SK-N-MC (cell line): ENCODE measurements around the gene HSPA4.
A peak's percentile ranks its signal among the peaks of the same experiment; 100 is the strongest.
"Not testable (repeated sequence)": the region's sequence is repeated elsewhere in the genome, so short reads cannot be mapped to it uniquely, and the experiment has no call there.

ENCODE experiments used
- DNase-seq: peaks from one replicate; pipeline ENCODE4 v3.0.0-alpha.2; 2011; ENCODE audit warnings: low read depth, low spot score
- H3K27ac ChIP-seq: fragments of 200-600 bp; sonication (generic); 2 replicates; pipeline ENCODE4 v1.5.1; 2016; ENCODE audit warnings: mixed run types
- H3K36me3 ChIP-seq: fragments of 200-600 bp; sonication (generic); 2 replicates; pipeline ENCODE4 v1.6.1; 2017; ENCODE audit warnings: antibody characterized with exemption, low read length, mixed read lengths; ENCODE audit not compliant: insufficient read depth
- H3K4me3 ChIP-seq: fragments of 200-600 bp; sonication (generic); 2 replicates; pipeline ENCODE4 v1.5.1; 2016
- H3K9ac ChIP-seq: fragments of 200-600 bp; sonication (generic); 2 replicates; pipeline ENCODE4 v1.8.0; 2017; ENCODE audit warnings: mixed run types, mixed read lengths; ENCODE audit not compliant: insufficient read length
- H3K9me3 ChIP-seq: fragments of 200-600 bp; sonication (generic); 2 replicates; pipeline ENCODE4 v1.6.1; 2017; ENCODE audit warnings: low read depth, mild to moderate bottlenecking, antibody characterized with exemption, low read length, moderate library complexity, mixed read lengths
- EZH2 ChIP-seq: fragments of 200-600 bp; sonication (generic); IDR thresholded peaks from one replicate; pipeline ENCODE4 v1.6.1; 2017; ENCODE audit warnings: antibody characterized with exemption
- FOXP2 ChIP-seq: optimal IDR thresholded peaks from 2 replicates; pipeline ENCODE3; 2011; ENCODE audit warnings: mild to moderate bottlenecking, moderate library complexity; ENCODE audit not compliant: insufficient read depth; ENCODE audit errors: extremely low read length, control extremely low read depth
- POLR2AphosphoS5 ChIP-seq: IDR thresholded peaks from 2 replicates; pipeline ENCODE4 v1.6.1; 2012; ENCODE audit warnings: mild to moderate bottlenecking, low read depth, low read length, borderline replicate concordance

The HSPA4 gene

GRCh38 chr5:133132717-133133116 lies 80.9 kb downstream of the HSPA4 start:
- no peaks in the 10 kb centered on the region for H3K9me3 ChIP-seq
- no peak overlapping the region for H3K27ac ChIP-seq
- H3K4me3 ChIP-seq: no peak overlapping the region
- no peak for TF ChIP-seq FOXP2
- no peak for TF ChIP-seq EZH2
- no peak for TF ChIP-seq POLR2AphosphoS5
- no peak overlapping the region for H3K9ac ChIP-seq
- H3K36me3 ChIP-seq: no peaks in the 10 kb centered on the region
- no peak for DNase-seq

- not testable (repeated sequence) for H3K4me3 ChIP-seq, H3K9ac ChIP-seq, DNase-seq, H3K27ac ChIP-seq, H3K36me3 ChIP-seq, H3K9me3 ChIP-seq
These were observed 81.4 kb downstream of the HSPA4 start for GRCh38 chr5:133133241-133133640.

GRCh38 chr5:133136890-133137289 lies 85.1 kb downstream of the HSPA4 start:
- not testable (repeated sequence) for H3K4me3 ChIP-seq

GRCh38 chr5:133140311-133140710 lies 88.5 kb downstream of the HSPA4 start:
- Histone ChIP-seq H3K36me3 (no peaks in the 10 kb centered on the region), H3K9ac (no peak overlapping the region), H3K9me3 (no peaks in the 10 kb centered on the region), H3K27ac (no peak overlapping the region), H3K4me3 (no peak overlapping the region)
- no peak for DNase-seq
- TF ChIP-seq POLR2AphosphoS5 (no peak), EZH2 (no peak), FOXP2 (no peak)

More at GRCh38 chr5:133136890-133137289, 85.1 kb downstream of the HSPA4 start:
- not testable (repeated sequence) for H3K9me3 ChIP-seq, H3K9ac ChIP-seq, H3K27ac ChIP-seq, DNase-seq, H3K36me3 ChIP-seq

GRCh38 chr5:133141746-133142145 lies 89.9 kb downstream of the HSPA4 start:
- Histone ChIP-seq H3K36me3 (no peaks in the 10 kb centered on the region), H3K27ac (no peak overlapping the region), H3K4me3 (no peak overlapping the region), H3K9me3 (no peaks in the 10 kb centered on the region), H3K9ac (no peak overlapping the region)
- peak; percentile 18 for DNase-seq
- TF ChIP-seq EZH2 (no peak), FOXP2 (no peak), POLR2AphosphoS5 (no peak; the same call in 1 of the 2 replicates)

- H3K9me3 ChIP-seq: no peaks in the 10 kb centered on the region
- no peak for TF ChIP-seq FOXP2
These were observed 91.0 kb downstream of the HSPA4 start for GRCh38 chr5:133142782-133143181.

GRCh38 chr5:133144245-133144981 lies 92.6 kb downstream of the HSPA4 start:
- no peak for DNase-seq
- TF ChIP-seq FOXP2 (no peak), POLR2AphosphoS5 (no peak), EZH2 (no peak)
- no peaks in the 10 kb centered on the region for H3K9me3 ChIP-seq
- no peak overlapping the region for H3K4me3 ChIP-seq
- H3K27ac ChIP-seq: no peak overlapping the region
- H3K9ac ChIP-seq: no peak overlapping the region
- no peaks in the 10 kb centered on the region for H3K36me3 ChIP-seq

More at GRCh38 chr5:133142782-133143181, 91.0 kb downstream of the HSPA4 start:
- no peak overlapping the region for H3K27ac ChIP-seq
- no peak overlapping the region for H3K9ac ChIP-seq
- no peaks in the 10 kb centered on the region for H3K36me3 ChIP-seq
- no peak overlapping the region for H3K4me3 ChIP-seq
- DNase-seq: no peak

- H3K9me3 ChIP-seq: no peaks in the 10 kb centered on the region
- no peak for DNase-seq
- no peak overlapping the region for H3K27ac ChIP-seq
- no peak overlapping the region for H3K4me3 ChIP-seq
- no peak for TF ChIP-seq POLR2AphosphoS5
- no peak for TF ChIP-seq EZH2
- TF ChIP-seq FOXP2: no peak
- H3K36me3 ChIP-seq: no peaks in the 10 kb centered on the region
- no peak overlapping the region for H3K9ac ChIP-seq
These were observed 93.8 kb downstream of the HSPA4 start for GRCh38 chr5:133145436-133146170.

GRCh38 chr5:133147411-133147810 lies 95.6 kb downstream of the HSPA4 start:
- Histone ChIP-seq H3K36me3 (no peaks in the 10 kb centered on the region), H3K9ac (no peak overlapping the region), H3K9me3 (no peaks in the 10 kb centered on the region), H3K27ac (no peak overlapping the region), H3K4me3 (no peak overlapping the region)
- no peak for DNase-seq
- TF ChIP-seq EZH2 (no peak), POLR2AphosphoS5 (no peak), FOXP2 (no peak)
